Suprapubic skin (tissue), 4 donors: ENCODE data around the gene DCPS.

Experiments used
- EP300 ChIP-seq: sonication (generic); formaldehyde crosslinking; IDR thresholded peaks from one replicate; pipeline ENCODE4 v1.6.1; 2017; ENCODE audit warnings: antibody characterized with exemption
- POLR2A ChIP-seq, 2 donors: fragments of 450-650 bp; IDR thresholded peaks; one replicate each; pipeline ENCODE4 v1.6.1; 2017; ENCODE audit warnings: antibody characterized with exemption in 2 of 2, mild to moderate bottlenecking in 2 of 2, moderate library complexity in 2 of 2
- POLR2AphosphoS5 ChIP-seq, 3 donors: sonication (generic); formaldehyde crosslinking; IDR thresholded peaks; one replicate each; pipeline ENCODE4 v1.6.1; 2017; ENCODE audit warnings: antibody characterized with exemption in 3 of 3
- TF ChIP-seq, protein P1 (sequence below), 2 donors: fragments of 200-600 bp in 1 of 2; fragments of 450-650 bp in 1 of 2; sonication (generic) in 1 of 2; IDR thresholded peaks; one replicate each; pipeline ENCODE4 v1.5.1; 2016 to 2019; ENCODE audit warnings: antibody characterized with exemption in 2 of 2, mild to moderate bottlenecking in 1 of 2, moderate library complexity in 1 of 2

DNA sequence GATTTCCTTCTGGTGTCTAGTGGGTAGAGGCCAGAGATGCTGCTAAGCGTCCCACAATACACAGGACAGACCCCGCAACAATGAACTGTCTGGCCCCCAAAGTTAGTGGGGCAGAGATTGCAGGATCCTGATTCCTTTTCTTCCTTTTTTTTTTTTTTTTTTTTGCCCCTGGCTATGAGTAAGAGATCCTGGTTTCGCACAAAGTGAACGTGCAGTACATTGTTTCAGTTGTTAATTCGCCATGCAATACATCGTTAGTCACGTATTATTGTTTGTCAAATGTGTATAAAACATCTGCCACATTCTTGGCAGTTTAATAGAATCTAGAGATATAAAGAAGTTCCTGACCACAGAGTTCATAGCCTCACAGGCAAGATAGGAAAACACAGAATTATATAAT is 71.9 kb downstream of the DCPS start:
- TF ChIP-seq POLR2A (IDR thresholded peaks at IDR 0.05) (no peak), EP300 (no peak), POLR2AphosphoS5 (IDR thresholded peaks at IDR 0.05) (no peak)
- TF ChIP-seq, protein P1, sequence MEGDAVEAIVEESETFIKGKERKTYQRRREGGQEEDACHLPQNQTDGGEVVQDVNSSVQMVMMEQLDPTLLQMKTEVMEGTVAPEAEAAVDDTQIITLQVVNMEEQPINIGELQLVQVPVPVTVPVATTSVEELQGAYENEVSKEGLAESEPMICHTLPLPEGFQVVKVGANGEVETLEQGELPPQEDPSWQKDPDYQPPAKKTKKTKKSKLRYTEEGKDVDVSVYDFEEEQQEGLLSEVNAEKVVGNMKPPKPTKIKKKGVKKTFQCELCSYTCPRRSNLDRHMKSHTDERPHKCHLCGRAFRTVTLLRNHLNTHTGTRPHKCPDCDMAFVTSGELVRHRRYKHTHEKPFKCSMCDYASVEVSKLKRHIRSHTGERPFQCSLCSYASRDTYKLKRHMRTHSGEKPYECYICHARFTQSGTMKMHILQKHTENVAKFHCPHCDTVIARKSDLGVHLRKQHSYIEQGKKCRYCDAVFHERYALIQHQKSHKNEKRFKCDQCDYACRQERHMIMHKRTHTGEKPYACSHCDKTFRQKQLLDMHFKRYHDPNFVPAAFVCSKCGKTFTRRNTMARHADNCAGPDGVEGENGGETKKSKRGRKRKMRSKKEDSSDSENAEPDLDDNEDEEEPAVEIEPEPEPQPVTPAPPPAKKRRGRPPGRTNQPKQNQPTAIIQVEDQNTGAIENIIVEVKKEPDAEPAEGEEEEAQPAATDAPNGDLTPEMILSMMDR (IDR thresholded peaks at IDR 0.05): no peak
